Colonic mucosa (tissue), 4 donors: Measurements from ENCODE around the gene BICD1. TPM values are rescaled to one million over a fixed set of nuclear protein-coding genes. Genes with fewer than 3 reads are reported as not detected.

ENCODE experiments used
- DNase-seq: peaks from one replicate; pipeline ENCODE4 v3.0.0-alpha.2; 2020
- H3K27ac ChIP-seq: fragments of 200-600 bp; one replicate; pipeline ENCODE4 v1.8.0; 2021
- H3K27me3 ChIP-seq: fragments of 200-600 bp; one replicate; pipeline ENCODE4 v1.8.0; 2021
- H3K36me3 ChIP-seq: fragments of 200-600 bp; one replicate; pipeline ENCODE4 v1.8.0; 2021
- H3K4me1 ChIP-seq: fragments of 200-600 bp; one replicate; pipeline ENCODE4 v1.8.0; 2021; ENCODE audit warnings: mild to moderate bottlenecking
- H3K4me3 ChIP-seq: fragments of 200-600 bp; one replicate; pipeline ENCODE4 v1.8.0; 2021
- H3K9ac ChIP-seq, 2 donors: one replicate each; pipeline ENCODE4 v1.7.0; 2013; ENCODE audit warnings: control low read depth in 2 of 2, low read depth in 2 of 2, low read length in 2 of 2
- H3K9me3 ChIP-seq: fragments of 200-600 bp; one replicate; pipeline ENCODE4 v1.8.0; 2021
- intact Hi-C: fragments of 100-400 bp; cut with DNase I; formaldehyde crosslinking; loops from one replicate; pipeline ENCODE4 v1.14.1; 2022
- total RNA-seq, 2 donors: library from RNA; stranded (reverse); fragmentation: NEBNext Ultra II Directional in 1 of 2; extraction: Animal tissue kit (Norgen Biotek cat#: 25700) in 1 of 2; gene quantifications; one replicate each; pipeline ENCODE4 v1.2.1, GENCODE V29; 2021
- TF ChIP-seq, protein P1 (sequence below): fragments of 200-600 bp; IDR thresholded peaks from one replicate; pipeline ENCODE4 v1.8.0; 2022; ENCODE audit warnings: antibody characterized with exemption, mild to moderate bottlenecking
- donor health status: healthy.
- donor health status: DM: no; HTN: no; CAD: no.
- donor health status: DM: no; HTN: no; CAD: no.

The BICD1 gene
- total RNA-seq = 1 to 10 TPM; 4.2 to 5.8 TPM

DNA sequence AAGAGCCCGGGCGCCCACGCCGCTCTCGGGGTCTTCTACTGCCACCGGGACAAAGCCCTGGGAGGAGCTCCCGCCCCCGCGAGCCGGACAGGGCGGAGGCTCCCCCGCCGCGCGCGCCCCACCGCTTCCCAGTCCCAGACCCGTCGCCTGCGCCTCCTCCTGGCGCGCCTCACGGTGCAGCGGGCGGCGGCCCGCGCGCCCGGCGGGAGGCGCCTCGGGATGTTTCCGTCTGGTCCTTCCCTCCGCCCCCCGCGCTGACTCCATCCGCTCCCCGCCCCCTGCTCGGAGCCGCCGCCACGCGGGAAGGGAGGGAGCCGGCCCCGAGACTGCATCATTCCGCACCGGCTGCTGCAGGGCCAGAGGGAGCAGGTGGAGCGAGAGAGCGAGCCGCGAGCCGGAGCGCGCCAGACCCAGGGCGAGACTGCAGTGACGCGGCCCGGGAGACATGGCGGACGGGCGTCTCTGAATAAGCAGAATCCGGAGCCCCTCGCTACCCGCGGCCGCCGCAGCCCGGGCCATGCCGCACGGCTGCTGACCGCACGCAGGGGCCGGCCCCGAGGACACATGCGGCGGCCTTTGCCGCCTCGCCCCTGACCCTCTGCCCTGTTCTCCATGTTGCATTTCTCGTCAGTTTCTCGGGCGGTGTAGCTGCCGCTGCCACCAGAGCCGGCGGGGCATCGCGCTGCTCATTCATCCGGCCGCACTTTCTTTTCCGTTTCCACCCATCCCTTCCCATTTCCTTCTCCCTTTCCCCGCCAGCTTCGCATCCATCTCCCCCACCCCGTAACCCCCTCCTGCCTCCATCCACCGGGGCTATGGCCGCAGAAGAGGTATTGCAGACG lies at the start of gene BICD1:
BICD1 (plus strand) TSS at position 331 of the 842 bp plus-strand sequence; CDS start at position 816, 485 bp downstream.
- Histone ChIP-seq H3K9ac (peak within 1 kb of the TSS; percentile 57 to 76), H3K27ac (peak within 1 kb of the TSS; percentile 74), H3K9me3 (no peaks in the 10 kb centered on the region), H3K4me3 (peak within 1 kb of the TSS; percentile 98), H3K27me3 (no peaks in the 10 kb centered on the region), H3K36me3 (no peaks in the 10 kb centered on the region), H3K4me1 (no peaks in the 10 kb centered on the region)
- DNase-seq = peak; percentile 87
- intact Hi-C loops = no loop called here
- TF ChIP-seq, protein P1, sequence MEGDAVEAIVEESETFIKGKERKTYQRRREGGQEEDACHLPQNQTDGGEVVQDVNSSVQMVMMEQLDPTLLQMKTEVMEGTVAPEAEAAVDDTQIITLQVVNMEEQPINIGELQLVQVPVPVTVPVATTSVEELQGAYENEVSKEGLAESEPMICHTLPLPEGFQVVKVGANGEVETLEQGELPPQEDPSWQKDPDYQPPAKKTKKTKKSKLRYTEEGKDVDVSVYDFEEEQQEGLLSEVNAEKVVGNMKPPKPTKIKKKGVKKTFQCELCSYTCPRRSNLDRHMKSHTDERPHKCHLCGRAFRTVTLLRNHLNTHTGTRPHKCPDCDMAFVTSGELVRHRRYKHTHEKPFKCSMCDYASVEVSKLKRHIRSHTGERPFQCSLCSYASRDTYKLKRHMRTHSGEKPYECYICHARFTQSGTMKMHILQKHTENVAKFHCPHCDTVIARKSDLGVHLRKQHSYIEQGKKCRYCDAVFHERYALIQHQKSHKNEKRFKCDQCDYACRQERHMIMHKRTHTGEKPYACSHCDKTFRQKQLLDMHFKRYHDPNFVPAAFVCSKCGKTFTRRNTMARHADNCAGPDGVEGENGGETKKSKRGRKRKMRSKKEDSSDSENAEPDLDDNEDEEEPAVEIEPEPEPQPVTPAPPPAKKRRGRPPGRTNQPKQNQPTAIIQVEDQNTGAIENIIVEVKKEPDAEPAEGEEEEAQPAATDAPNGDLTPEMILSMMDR = peak; percentile 20

DNA sequence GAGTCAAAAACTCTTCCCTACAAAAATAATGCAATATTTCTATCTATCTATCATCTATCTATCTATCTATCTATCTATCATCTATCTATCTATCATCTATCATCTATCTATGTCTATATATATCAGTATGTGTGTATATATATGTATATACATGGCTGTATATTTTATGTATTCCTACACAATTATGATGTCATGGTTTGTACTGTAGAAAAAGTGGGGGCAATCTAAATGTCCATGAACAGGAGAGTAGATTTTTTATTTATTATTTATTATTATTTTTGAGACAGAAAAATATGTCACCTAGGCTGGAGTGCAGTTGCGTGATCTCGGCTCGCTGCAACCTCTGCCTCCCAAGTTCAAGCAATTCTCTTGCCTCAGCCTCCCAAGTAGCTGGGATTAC lies 45.6 kb upstream of the BICD1 start:
- Histone ChIP-seq H3K4me3 (no peak overlapping the region), H3K9ac (no peak overlapping the region), H3K4me1 (no peaks in the 10 kb centered on the region), H3K9me3 (no peaks in the 10 kb centered on the region), H3K36me3 (no peaks in the 10 kb centered on the region), H3K27ac (no peak overlapping the region), H3K27me3 (no peaks in the 10 kb centered on the region)
- TF ChIP-seq, protein P1 = no peak
- intact Hi-C loops = loop anchor here (5.0 to 10.0 kb wide), 3 partner anchors 251 to 406 kb away; partner anchors contain the start of gene ETFBKMT
- DNase-seq = no peak

DNA sequence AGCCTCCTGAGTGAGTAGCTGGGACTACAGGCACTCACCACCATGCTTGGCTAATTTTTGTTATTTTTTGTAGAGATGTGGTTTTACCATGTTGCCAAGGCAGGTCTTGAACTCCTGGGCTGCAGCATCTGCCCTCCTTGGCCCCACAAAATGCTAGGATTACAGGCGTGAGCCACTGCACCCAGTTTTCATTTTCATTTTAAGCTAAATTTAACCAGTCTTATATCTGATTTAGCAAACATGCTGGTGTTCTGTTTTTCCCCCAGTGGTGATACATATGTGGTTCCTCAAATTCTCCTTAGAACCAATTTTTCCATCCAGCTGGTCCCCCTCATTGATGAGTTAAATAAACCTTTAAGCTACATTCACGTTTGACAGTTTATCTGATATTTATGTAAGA lies 43.8 kb upstream of the BICD1 start:
- H3K4me3 ChIP-seq = no peak overlapping the region
- no peak overlapping the region for H3K27ac ChIP-seq
- no peak for DNase-seq
- TF ChIP-seq, protein P1 = no peak
- H3K4me1 ChIP-seq = no peaks in the 10 kb centered on the region
- intact Hi-C loops = loop anchor here (5.0 to 10.0 kb wide), 3 partner anchors 249 to 408 kb away; partner anchors contain the start of gene ETFBKMT
- no peak overlapping the region for H3K9ac ChIP-seq
- H3K9me3 ChIP-seq = no peaks in the 10 kb centered on the region
- H3K36me3 ChIP-seq = no peaks in the 10 kb centered on the region
- no peaks in the 10 kb centered on the region for H3K27me3 ChIP-seq

- no peaks in the 10 kb centered on the region for H3K27me3 ChIP-seq
- no peak overlapping the region for H3K4me3 ChIP-seq
- H3K36me3 ChIP-seq = no peaks in the 10 kb centered on the region
- intact Hi-C loops = loop anchor here (5.0 to 10.0 kb wide), 3 partner anchors 249 to 409 kb away; partner anchors contain the start of gene ETFBKMT
- no peak for DNase-seq
- H3K4me1 ChIP-seq = no peaks in the 10 kb centered on the region
- TF ChIP-seq, protein P1 = no peak
- no peak overlapping the region for H3K9ac ChIP-seq
- H3K27ac ChIP-seq = no peak overlapping the region
- H3K9me3 ChIP-seq = no peaks in the 10 kb centered on the region
These were observed 42.9 kb upstream of the BICD1 start for GRCh38 chr12:32063796-32064195.

DNA sequence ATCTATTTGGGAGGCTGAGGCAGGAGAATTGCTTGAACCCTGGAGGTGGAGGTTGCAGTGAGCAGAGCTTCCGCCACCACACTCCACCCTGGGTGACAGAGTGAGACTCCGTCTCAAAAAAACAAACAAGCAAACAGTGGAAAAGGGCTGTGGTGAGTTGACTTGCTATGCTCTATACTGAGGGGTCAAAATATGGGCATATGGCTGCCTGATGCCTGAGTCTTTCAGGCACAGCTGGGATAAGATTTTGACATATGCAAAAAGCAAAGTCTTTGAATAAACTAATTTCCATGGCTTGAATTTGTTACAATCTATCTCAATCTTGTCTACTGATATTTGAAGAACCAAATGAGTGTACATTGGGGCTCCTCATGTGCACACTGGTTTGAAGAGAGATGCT lies 40.4 kb upstream of the BICD1 start:
- Histone ChIP-seq H3K36me3 (no peaks in the 10 kb centered on the region), H3K4me3 (no peak overlapping the region), H3K27me3 (no peaks in the 10 kb centered on the region), H3K9me3 (no peaks in the 10 kb centered on the region), H3K9ac (no peak overlapping the region), H3K4me1 (no peaks in the 10 kb centered on the region), H3K27ac (no peak overlapping the region)
- TF ChIP-seq, protein P1 = no peak
- intact Hi-C loops = loop anchor here (5.0 to 10.0 kb wide), 3 partner anchors 36 to 411 kb away; partner anchors contain the start of gene ETFBKMT
- no peak for DNase-seq
